SK-N-SH (cell line): ENCODE measurements around the gene ELN. TPM values are rescaled to one million over a fixed set of nuclear protein-coding genes. Genes with fewer than 3 reads are reported as not detected.
A peak's percentile ranks its signal among the peaks of the same experiment; 100 is the strongest.

Experiments
- CTCF ChIA-PET: fragments of 300-600, 350-600 bp; formaldehyde crosslinking; extraction: SDS; loops from one replicate; lab custom pipeline; 2021; lab: Yijun Ruan, JAX
- POLR2A ChIA-PET: fragments of 350-600 bp; sonication (Branson Sonifier 250); formaldehyde crosslinking; extraction: SDS; loops from one replicate; lab custom pipeline; 2020; ENCODE audit warnings: antibody characterized with exemption, inconsistent platforms; lab: Yijun Ruan, JAX
- DNase-seq: peaks from one replicate; pipeline ENCODE4 v3.0.0; 2012
- H2AFZ ChIP-seq: fragments of 200-600 bp; sonication (generic); 2 replicates; pipeline ENCODE4 v1.8.1; 2016; ENCODE audit warnings: antibody characterized with exemption, mild to moderate bottlenecking, low read depth
- H3F3A ChIP-seq: fragments of 200-600 bp; sonication (generic); replicated peaks from 2 replicates; pipeline ENCODE3; 2016; ENCODE audit warnings: antibody characterized with exemption, mild to moderate bottlenecking; ENCODE audit not compliant: insufficient read depth
- H3K27ac ChIP-seq, 2 experiments: fragments of 200-500 bp in 1 of 2; fragments of 200-600 bp in 1 of 2; sonication (Bioruptor generic) in 1 of 2; sonication (generic), shearing (Covaris generic) in 1 of 2; 2 replicates each; pipeline versions ENCODE4 v1.5.1 to v1.6.1; 2014 to 2016; ENCODE audit warnings: low read depth in 2 of 2, inconsistent platforms in 1 of 2, low read length in 1 of 2, mild to moderate bottlenecking in 1 of 2, mixed read lengths in 1 of 2
- H3K27me3 ChIP-seq: fragments of 200-600 bp; sonication (generic), shearing (Covaris generic); 2 replicates; pipeline ENCODE4 v1.6.1; 2016; ENCODE audit warnings: mixed run types; ENCODE audit not compliant: insufficient read depth
- H3K36me3 ChIP-seq, 2 experiments: fragments of 200-500 bp in 1 of 2; fragments of 200-600 bp in 1 of 2; sonication (Bioruptor generic) in 1 of 2; sonication (generic) in 1 of 2; replicated peaks in 1 of 2; 2 replicates each; pipeline versions ENCODE3 to v1.5.1; 2014 to 2016; ENCODE audit warnings: low read length in 1 of 2, mild to moderate bottlenecking in 1 of 2; ENCODE audit not compliant: insufficient read depth in 2 of 2, control insufficient read depth in 1 of 2
- H3K4me1 ChIP-seq, 2 experiments: fragments of 200-500 bp in 1 of 2; fragments of 200-600 bp in 1 of 2; sonication (Bioruptor generic) in 1 of 2; sonication (generic), shearing (Covaris generic) in 1 of 2; 2 replicates each; pipeline versions ENCODE4 v1.5.1 to v1.6.1; 2014 to 2016; ENCODE audit warnings: low read depth in 1 of 2, low read length in 1 of 2, mixed run types in 1 of 2; ENCODE audit not compliant: insufficient read depth in 2 of 2, control insufficient read depth in 1 of 2
- H3K4me2 ChIP-seq: fragments of 200-600 bp; sonication (generic), shearing (Covaris generic); 2 replicates; pipeline ENCODE4 v1.6.1; 2017; ENCODE audit warnings: mixed run types
- H3K4me3 ChIP-seq, 2 experiments: fragments of 200-500 bp in 1 of 2; fragments of 200-600 bp in 1 of 2; sonication (Bioruptor generic) in 1 of 2; sonication (generic), shearing (Covaris generic) in 1 of 2; 2 replicates each; pipeline versions ENCODE4 v1.5.1 to v1.8.1; 2014 to 2016; ENCODE audit warnings: low read depth in 2 of 2, inconsistent platforms in 1 of 2, low read length in 1 of 2, mild to moderate bottlenecking in 1 of 2, mixed read lengths in 1 of 2, moderate library complexity in 1 of 2
- H3K79me2 ChIP-seq: fragments of 200-600 bp; sonication (generic); 2 replicates; pipeline ENCODE4 v1.8.1; 2017; ENCODE audit warnings: mild to moderate bottlenecking; ENCODE audit not compliant: insufficient read depth
- H3K9ac ChIP-seq: fragments of 200-600 bp; sonication (generic); 2 replicates; pipeline ENCODE4 v1.6.1; 2017; ENCODE audit warnings: mixed run types
- H3K9me2 ChIP-seq: fragments of 200-600 bp; sonication (generic); 2 replicates; pipeline ENCODE4 v1.6.1; 2017; ENCODE audit warnings: mixed run types
- H3K9me3 ChIP-seq: fragments of 200-600 bp; sonication (generic); 2 replicates; pipeline ENCODE4 v1.6.1; 2017; ENCODE audit warnings: mixed run types, mild to moderate bottlenecking, moderate library complexity
- H4K20me1 ChIP-seq: fragments of 200-600 bp; sonication (generic); 2 replicates; pipeline ENCODE4 v1.6.1; 2017; ENCODE audit warnings: mild to moderate bottlenecking, mixed run types; ENCODE audit not compliant: insufficient read depth
- CHD2 ChIP-seq: fragments of 150-350 bp; IDR thresholded peaks from 2 replicates; pipeline ENCODE4 v1.6.1; 2018; ENCODE audit warnings: low read length; ENCODE audit not compliant: partially characterized antibody
- ELF1 ChIP-seq: IDR thresholded peaks from 2 replicates; pipeline ENCODE4 v1.4.0; 2012
- EP300 ChIP-seq, 2 experiments: IDR thresholded peaks; 2 replicates each; pipeline versions ENCODE4 v1.4.0 to v1.6.1; 2012; ENCODE audit warnings: borderline replicate concordance in 1 of 2, low read depth in 1 of 2, low read length in 1 of 2
- FOSL2 ChIP-seq: IDR thresholded peaks from 2 replicates; pipeline ENCODE4 v1.4.0; 2012; ENCODE audit warnings: low read depth, mild to moderate bottlenecking, moderate library complexity, borderline replicate concordance
- FOXJ3 ChIP-seq: sonication (generic); formaldehyde crosslinking; IDR thresholded peaks from 2 replicates; pipeline ENCODE4 v1.5.1; 2020; ENCODE audit warnings: mild to moderate bottlenecking, missing genetic modification reagents
- FOXM1 ChIP-seq: IDR thresholded peaks from 2 replicates; pipeline ENCODE4 v1.4.0; 2012; ENCODE audit warnings: low read depth, mild to moderate bottlenecking
- GABPA ChIP-seq: IDR thresholded peaks from 2 replicates; pipeline ENCODE4 v1.4.0; 2012; ENCODE audit warnings: low read depth, mild to moderate bottlenecking
- IRF3 ChIP-seq: fragments of 150-350 bp; IDR thresholded peaks from 2 replicates; pipeline ENCODE4 v1.6.1; 2016; ENCODE audit warnings: mild to moderate bottlenecking, low read depth, low read length
- JUND ChIP-seq: IDR thresholded peaks from 2 replicates; pipeline ENCODE4 v1.4.0; 2012
- MAX ChIP-seq: IDR thresholded peaks from 2 replicates; pipeline ENCODE4 v1.4.0; 2012; ENCODE audit warnings: low read depth
- MEF2A ChIP-seq: IDR thresholded peaks from 2 replicates; pipeline ENCODE4 v1.4.0; 2012; ENCODE audit warnings: low read depth, borderline replicate concordance
- NFIC ChIP-seq: IDR thresholded peaks from 2 replicates; pipeline ENCODE4 v1.4.0; 2012; ENCODE audit warnings: borderline replicate concordance
- NRF1 ChIP-seq: IDR thresholded peaks from 2 replicates; pipeline ENCODE4 v1.6.1; 2012; ENCODE audit warnings: low read depth, mild to moderate bottlenecking, low read length
- POLR2AphosphoS5 ChIP-seq: IDR thresholded peaks from 2 replicates; pipeline ENCODE4 v1.6.1; 2012; ENCODE audit warnings: low read depth, low read length
- RAD21 ChIP-seq: IDR thresholded peaks from 2 replicates; pipeline ENCODE4 v1.6.1; 2012; ENCODE audit warnings: mild to moderate bottlenecking, low read length
- RCOR1 ChIP-seq: fragments of 150-350 bp; IDR thresholded peaks from 2 replicates; pipeline ENCODE4 v1.6.1; 2017; ENCODE audit warnings: antibody characterized with exemption, low read length
- REST ChIP-seq: IDR thresholded peaks from 2 replicates; pipeline ENCODE4 v1.6.1; 2012; ENCODE audit warnings: mild to moderate bottlenecking, low read depth, low read length, moderate library complexity
- SIN3A ChIP-seq: IDR thresholded peaks from 2 replicates; pipeline ENCODE4 v1.6.1; 2012; ENCODE audit warnings: low read depth, mild to moderate bottlenecking, low read length, moderate library complexity, borderline replicate concordance
- SMC3 ChIP-seq: IDR thresholded peaks from 2 replicates; pipeline ENCODE4 v1.6.1; 2012; ENCODE audit warnings: low read depth, low read length, improper control_type of control experiment
- TAF1 ChIP-seq: IDR thresholded peaks from 2 replicates; pipeline ENCODE4 v1.6.1; 2012; ENCODE audit warnings: low read depth, mild to moderate bottlenecking, low read length, moderate library complexity, borderline replicate concordance
- TCF12 ChIP-seq: IDR thresholded peaks from 2 replicates; pipeline ENCODE4 v1.4.0; 2012
- USF1 ChIP-seq: IDR thresholded peaks from 2 replicates; pipeline ENCODE4 v1.4.0; 2012; ENCODE audit warnings: low read depth, borderline replicate concordance
- USF2 ChIP-seq: fragments of 150-350 bp; IDR thresholded peaks from 2 replicates; pipeline ENCODE4 v1.6.1; 2017; ENCODE audit warnings: antibody characterized with exemption, low read length, low read depth, borderline replicate concordance
- ZBTB33 ChIP-seq: IDR thresholded peaks from 2 replicates; pipeline ENCODE4 v1.4.0; 2012; ENCODE audit warnings: low read depth, borderline replicate concordance
- WGBS: methylation state at CpG from one replicate; pipeline ENCODE4 v1.1.6; 2017; ENCODE audit warnings: low lambda C conversion rate; 5-methylcytosine and 5-hydroxymethylcytosine counted together
- polyA plus RNA-seq, 3 experiments: library from polyadenylated mRNA; depleted of rRNA; stranded (reverse); fragments of >200 nt; gene quantifications; 2 replicates each; pipeline ENCODE4 v1.2.3, GENCODE V29; 2012

Gene ELN
- polyA plus RNA-seq, 1 of the 3 experiments (the other 2 are of a cell fraction) = 12.5 TPM

- Histone ChIP-seq H2AFZ (no peak overlapping the region), H3F3A (peaks cover 12% of the 10 kb centered on the region), H3K9me3 (no peaks in the 10 kb centered on the region), H3K4me3 (no peak overlapping the region), H3K9me2 (no peaks in the 10 kb centered on the region), H3K27ac (peak overlapping the region in 1 of 2 experiments; percentile 90; a peak in 2 of 4 replicates), H3K27me3 (no peaks in the 10 kb centered on the region), H3K79me2 (peaks cover 10% of the 10 kb centered on the region; the same call in 1 of the 2 replicates), H3K36me3 (no peaks in the 10 kb centered on the region), H3K4me1 (peaks cover 0 to 4% of the 10 kb centered on the region in 2 experiments; a peak in 2 of 4 replicates), H3K9ac (peak overlapping the region; percentile 45; the same call in 1 of the 2 replicates), H3K4me2 (peak overlapping the region; percentile 45; the same call in 1 of the 2 replicates), H4K20me1 (no peaks in the 10 kb centered on the region)
- WGBS = 61% methylated on average over 23 of the region's 26 CpGs
- no peak for DNase-seq
- ChIA-PET POLR2A (interaction anchor here (0.6 to 0.9 kb wide), 2 partner anchors 32 to 130 kb away, joined by 3 read pairs; no protein-coding TSS in a partner anchor), CTCF (interaction anchor here (0.8 to 3.5 kb wide), 3 partner anchors 27 to 126 kb away, joined by 3 to 21 read pairs (median 3); no protein-coding TSS in a partner anchor)
- TF ChIP-seq POLR2AphosphoS5 (peak; percentile 32; the same call in 1 of the 2 replicates), ELF1 (no peak), ZBTB33 (no peak), TCF12 (peak; percentile 59; the same call in 1 of the 2 replicates), FOXJ3 (CRISPR knock-in tag) (no peak), MAX (peak; percentile 76; the same call in 1 of the 2 replicates), TAF1 (no peak), NFIC (peak; percentile 87), REST (no peak), EP300 (IDR thresholded peaks at IDR 0.05; ENCODE audit: borderline replicate concordance in 1 of 2, low read depth in 1 of 2, low read length in 1 of 2) (peak in 1 of 2 experiments; percentile 71; a peak in 1 of 4 replicates), IRF3 (no peak), FOSL2 (no peak; the same call in 1 of the 2 replicates), MEF2A (no peak), FOXM1 (no peak), CHD2 (no peak), USF2 (no peak), RCOR1 (no peak), USF1 (no peak), RAD21 (no peak), SIN3A (0 out of 2 replicates have a peak, but pooled peaks have one; percentile 30), JUND (no peak), SMC3 (no peak), GABPA (no peak), NRF1 (no peak)
These were observed 28.1 kb upstream of the ELN start for GRCh38 chr7:73999664-74000435.
